Astrocyte (in vitro differentiated cells and primary cell): Measurements from ENCODE around the gene PIK3C3.

Source experiments
- CTCF ChIP-seq: IDR thresholded peaks from 2 replicates; pipeline ENCODE4 v1.5.1; 2011; ENCODE audit warnings: low read depth, mild to moderate bottlenecking, inconsistent platforms, low read length, moderate library complexity; ENCODE audit not compliant: insufficient read depth
- EZH2 ChIP-seq: IDR thresholded peaks from 2 replicates; pipeline ENCODE4 v1.6.1; 2012; ENCODE audit warnings: mild to moderate bottlenecking, low read length, inconsistent platforms; ENCODE audit not compliant: insufficient read depth

GRCh38 chr18:42072407-42072806, 117.4 kb downstream of the PIK3C3 start:
- TF ChIP-seq CTCF (no peak), EZH2 (no peak)
